HFFc6 (cell line): ENCODE data around the gene CYP11A1. TPM values are rescaled to one million over a fixed set of nuclear protein-coding genes. Genes with fewer than 3 reads are reported as not detected.

Experiments
- DNase-seq: peaks from one replicate; pipeline ENCODE4 v3.0.0-alpha.2; 2018
- H3K27ac Mint-ChIP-seq: 2 replicates; pipeline ENCODE4 v1.8.0; 2020; ENCODE audit warnings: mild to moderate bottlenecking, mixed read lengths
- H3K27me3 Mint-ChIP-seq: 2 replicates; pipeline ENCODE4 v1.8.0; 2021; ENCODE audit warnings: mild to moderate bottlenecking, moderate library complexity, mixed read lengths; ENCODE audit not compliant: insufficient read depth
- H3K36me3 Mint-ChIP-seq: 2 replicates; pipeline ENCODE4 v1.8.0; 2021; ENCODE audit warnings: low read depth, mixed read lengths
- H3K4me1 Mint-ChIP-seq: 2 replicates; pipeline ENCODE4 v1.8.0; 2020; ENCODE audit warnings: low read depth, mixed read lengths
- H3K4me3 Mint-ChIP-seq: 2 replicates; pipeline ENCODE4 v1.8.0; 2020; ENCODE audit warnings: mild to moderate bottlenecking, moderate library complexity, mixed read lengths
- H3K9me3 Mint-ChIP-seq: 2 replicates; pipeline ENCODE4 v1.8.0; 2020; ENCODE audit warnings: mild to moderate bottlenecking, mixed read lengths
- CTCF ChIP-seq: fragments of 200-600 bp; sonication (generic); IDR thresholded peaks from 2 replicates; pipeline ENCODE4 v1.5.0; 2021; ENCODE audit warnings: antibody characterized with exemption, mild to moderate bottlenecking
- total RNA-seq, 6 experiments: library from RNA; stranded (reverse); fragmentation: NEBNext Ultra II Directional; extraction: Animal tissue kit (Norgen Biotek cat#: 25700); gene quantifications; 2 replicates in 1 of 6; 3 replicates in 5 of 6; pipeline ENCODE4 v1.2.3, GENCODE V29; 2021

Gene CYP11A1
- total RNA-seq, 6 experiments from 2014 or later = 0.12 to 0.17 (median 0.14) TPM; not detected in 2

- Mint-ChIP-seq H3K27me3 (peaks cover 24% of the 10 kb centered on the region), H3K9me3 (no peaks in the 10 kb centered on the region), H3K4me1 (no peaks in the 10 kb centered on the region), H3K36me3 (no peaks in the 10 kb centered on the region), H3K27ac (no peak overlapping the region), H3K4me3 (no peak overlapping the region)
- no peak for TF ChIP-seq CTCF
- no peak for DNase-seq
Observed at GRCh38 chr15:74330861-74331408, 36.5 kb downstream of the CYP11A1 start.

- Mint-ChIP-seq H3K4me1 (no peaks in the 10 kb centered on the region), H3K27ac (no peak overlapping the region), H3K27me3 (peaks cover 25% of the 10 kb centered on the region), H3K4me3 (no peak overlapping the region), H3K9me3 (no peaks in the 10 kb centered on the region), H3K36me3 (no peaks in the 10 kb centered on the region)
- DNase-seq = no peak
- no peak for TF ChIP-seq CTCF
Observed at GRCh38 chr15:74328331-74329056, 39.0 kb downstream of the CYP11A1 start.

- no peaks in the 10 kb centered on the region for H3K36me3 Mint-ChIP-seq
- no peak overlapping the region for H3K27ac Mint-ChIP-seq
- no peaks in the 10 kb centered on the region for H3K9me3 Mint-ChIP-seq
- TF ChIP-seq CTCF = no peak
- no peak for DNase-seq
- H3K27me3 Mint-ChIP-seq = peaks cover 25% of the 10 kb centered on the region
- no peak overlapping the region for H3K4me3 Mint-ChIP-seq
- no peaks in the 10 kb centered on the region for H3K4me1 Mint-ChIP-seq
Observed at GRCh38 chr15:74327756-74328155, 39.7 kb downstream of the CYP11A1 start.

GRCh38 chr15:74326746-74327145 is 40.7 kb downstream of the CYP11A1 start:
- H3K27ac Mint-ChIP-seq = no peak overlapping the region
- DNase-seq = peak; percentile 14
- H3K9me3 Mint-ChIP-seq = no peaks in the 10 kb centered on the region
- no peaks in the 10 kb centered on the region for H3K4me1 Mint-ChIP-seq
- H3K4me3 Mint-ChIP-seq = no peak overlapping the region
- peaks cover 25% of the 10 kb centered on the region for H3K27me3 Mint-ChIP-seq
- no peak for TF ChIP-seq CTCF
- no peaks in the 10 kb centered on the region for H3K36me3 Mint-ChIP-seq

DNA sequence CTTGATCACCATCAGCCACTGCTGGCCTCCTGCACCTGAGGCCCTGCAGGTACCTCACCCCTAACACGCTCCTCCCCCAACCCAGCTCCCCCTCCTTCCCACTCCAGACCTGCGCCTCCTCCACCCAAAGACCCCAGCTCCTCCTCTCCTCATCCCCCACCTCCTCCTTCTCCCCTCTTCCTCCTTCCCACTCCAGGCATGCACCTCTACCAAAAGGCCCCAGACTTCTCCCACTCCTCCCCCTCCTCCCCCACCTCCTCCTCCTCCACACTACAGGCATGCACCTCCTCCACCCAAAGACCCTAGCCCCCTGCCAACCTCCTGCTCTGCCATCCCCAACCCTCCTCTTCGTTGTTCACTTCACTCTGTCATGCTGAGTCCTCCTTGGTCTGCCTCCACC is 42.7 kb downstream of the CYP11A1 start:
- Mint-ChIP-seq H3K27me3 (peaks cover 23% of the 10 kb centered on the region), H3K36me3 (no peaks in the 10 kb centered on the region), H3K4me1 (no peaks in the 10 kb centered on the region), H3K9me3 (no peaks in the 10 kb centered on the region), H3K4me3 (no peak overlapping the region), H3K27ac (no peak overlapping the region)
- no peak for DNase-seq
- no peak for TF ChIP-seq CTCF
